ENCODE measurements around the gene FCRLB.
A peak's percentile ranks its signal among the peaks of the same experiment; 100 is the strongest.

The FCRLB gene

DNA sequence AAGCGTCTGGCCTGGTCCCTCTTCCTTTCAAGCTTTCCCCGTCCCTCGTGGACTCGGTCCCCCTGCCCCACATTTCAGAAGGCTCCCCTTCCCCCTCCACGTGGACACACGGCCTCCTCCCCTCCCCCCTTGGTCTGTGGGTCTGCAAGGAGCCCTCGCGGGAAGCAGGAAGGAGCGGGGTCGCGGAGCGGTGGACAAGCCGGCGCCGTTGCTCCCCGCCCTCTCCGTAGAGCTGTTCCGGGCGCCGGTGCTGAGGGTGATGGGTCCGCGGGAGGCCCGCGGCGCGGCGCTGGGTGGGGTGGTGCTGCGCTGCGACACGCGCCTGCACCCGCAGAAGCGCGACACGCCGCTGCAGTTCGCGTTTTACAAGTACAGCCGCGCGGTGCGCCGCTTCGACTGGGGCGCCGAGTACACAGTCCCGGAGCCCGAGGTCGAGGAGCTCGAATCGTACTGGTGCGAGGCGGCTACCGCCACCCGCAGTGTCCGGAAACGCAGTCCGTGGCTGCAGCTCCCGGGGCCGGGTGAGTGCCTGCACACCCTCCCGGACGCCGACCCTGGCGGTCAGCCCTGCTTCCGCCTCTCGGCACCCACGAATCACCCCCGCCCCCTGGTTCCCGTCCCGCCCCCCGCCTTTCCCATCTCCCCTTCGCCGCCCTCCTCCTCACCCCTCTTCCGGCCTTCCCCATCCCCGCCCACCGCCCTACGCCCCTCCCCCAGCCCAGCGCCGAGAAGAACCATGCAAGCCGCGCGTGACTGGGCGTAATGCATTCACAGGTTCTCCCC, 5.3 kb downstream of the FCRLB start:
- no peaks in the 10 kb centered on the region for H3K9me2 ChIP-seq (replicated peaks; ENCODE audit: control insufficient read depth, low read length)
- H3K4me1 ChIP-seq (ENCODE audit: control insufficient read depth, low read length): peaks cover 54% of the 10 kb centered on the region
- H3K4me3 ChIP-seq (ENCODE audit: low read length): peak overlapping the region; percentile 88
- H4K20me1 ChIP-seq (ENCODE audit: control insufficient read depth, insufficient read depth, low read depth, low read length): no peaks in the 10 kb centered on the region
- H3K27me3 ChIP-seq (ENCODE audit: control insufficient read depth, low read length): no peaks in the 10 kb centered on the region
- H3F3A ChIP-seq (ENCODE audit: control insufficient read depth, insufficient read depth): peaks cover 16% of the 10 kb centered on the region
- no peaks in the 10 kb centered on the region for H3K36me3 ChIP-seq (ENCODE audit: control insufficient read depth, low read length)
- no peaks in the 10 kb centered on the region for H3K9me3 ChIP-seq (ENCODE audit: control insufficient read depth, insufficient read depth, low read length)
- TF ChIP-seq, protein P1, sequence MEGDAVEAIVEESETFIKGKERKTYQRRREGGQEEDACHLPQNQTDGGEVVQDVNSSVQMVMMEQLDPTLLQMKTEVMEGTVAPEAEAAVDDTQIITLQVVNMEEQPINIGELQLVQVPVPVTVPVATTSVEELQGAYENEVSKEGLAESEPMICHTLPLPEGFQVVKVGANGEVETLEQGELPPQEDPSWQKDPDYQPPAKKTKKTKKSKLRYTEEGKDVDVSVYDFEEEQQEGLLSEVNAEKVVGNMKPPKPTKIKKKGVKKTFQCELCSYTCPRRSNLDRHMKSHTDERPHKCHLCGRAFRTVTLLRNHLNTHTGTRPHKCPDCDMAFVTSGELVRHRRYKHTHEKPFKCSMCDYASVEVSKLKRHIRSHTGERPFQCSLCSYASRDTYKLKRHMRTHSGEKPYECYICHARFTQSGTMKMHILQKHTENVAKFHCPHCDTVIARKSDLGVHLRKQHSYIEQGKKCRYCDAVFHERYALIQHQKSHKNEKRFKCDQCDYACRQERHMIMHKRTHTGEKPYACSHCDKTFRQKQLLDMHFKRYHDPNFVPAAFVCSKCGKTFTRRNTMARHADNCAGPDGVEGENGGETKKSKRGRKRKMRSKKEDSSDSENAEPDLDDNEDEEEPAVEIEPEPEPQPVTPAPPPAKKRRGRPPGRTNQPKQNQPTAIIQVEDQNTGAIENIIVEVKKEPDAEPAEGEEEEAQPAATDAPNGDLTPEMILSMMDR (IDR thresholded peaks at IDR 0.05; ENCODE audit: low read depth, low read length, poor library complexity, severe bottlenecking): no peak
- TF ChIP-seq EZH2phosphoT487 (IDR thresholded peaks at IDR 0.05; ENCODE audit: borderline replicate concordance, low read length): no peak
- peak overlapping the region; percentile 94 for H3K4me2 ChIP-seq (ENCODE audit: low read length)
- H3K27ac ChIP-seq (ENCODE audit: low read depth, low read length): peak overlapping the region; percentile 77
- peaks cover 14% of the 10 kb centered on the region for H3K79me2 ChIP-seq (ENCODE audit: control insufficient read depth, low read length)

DNA sequence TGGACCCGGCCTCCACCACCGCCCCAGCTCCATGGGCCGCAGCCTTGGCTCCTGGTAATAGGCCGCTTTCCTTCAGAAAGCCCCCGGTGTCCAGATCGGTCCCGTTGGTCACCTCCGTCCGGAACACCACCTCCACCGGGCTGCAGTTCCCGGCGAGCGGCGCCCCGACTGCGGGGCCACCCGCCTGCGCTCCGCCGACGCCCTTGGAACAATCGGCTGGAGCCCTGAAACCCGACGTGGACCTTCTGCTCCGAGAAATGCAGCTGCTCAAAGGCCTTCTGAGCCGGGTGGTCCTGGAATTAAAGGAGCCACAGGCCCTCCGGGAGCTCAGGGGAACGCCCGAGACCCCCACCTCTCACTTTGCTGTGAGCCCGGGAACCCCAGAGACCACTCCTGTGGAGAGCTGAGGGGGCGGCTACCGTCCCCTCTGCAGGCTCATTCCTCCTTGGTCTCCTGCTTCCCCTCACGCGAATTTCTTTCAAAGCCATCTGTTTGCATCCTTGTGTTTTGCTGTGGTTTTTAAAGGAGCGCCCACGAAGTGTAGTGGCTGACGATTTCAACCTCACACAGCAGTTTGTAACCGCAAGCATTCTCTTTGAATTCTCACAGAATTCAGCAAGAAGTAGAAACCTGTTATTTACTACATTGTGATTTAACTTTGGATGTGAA, 6.0 kb downstream of the FCRLB start:
- Histone ChIP-seq H3K4me1 (ENCODE audit: control insufficient read depth, low read length) (peaks cover 47% of the 10 kb centered on the region), H3K9me2 (replicated peaks; ENCODE audit: control insufficient read depth, low read length) (no peaks in the 10 kb centered on the region), H3K36me3 (ENCODE audit: control insufficient read depth, low read length) (no peaks in the 10 kb centered on the region), H3K27me3 (ENCODE audit: control insufficient read depth, low read length) (no peaks in the 10 kb centered on the region), H3F3A (ENCODE audit: control insufficient read depth, insufficient read depth) (peaks cover 16% of the 10 kb centered on the region), H3K27ac (ENCODE audit: low read depth, low read length) (peak overlapping the region; percentile 77), H3K4me2 (ENCODE audit: low read length) (peak overlapping the region; percentile 94), H3K9me3 (ENCODE audit: control insufficient read depth, insufficient read depth, low read length) (no peaks in the 10 kb centered on the region), H3K4me3 (ENCODE audit: low read length) (peak overlapping the region; percentile 88), H4K20me1 (ENCODE audit: control insufficient read depth, insufficient read depth, low read depth, low read length) (no peaks in the 10 kb centered on the region), H3K79me2 (ENCODE audit: control insufficient read depth, low read length) (peaks cover 14% of the 10 kb centered on the region)
- TF ChIP-seq EZH2phosphoT487 (IDR thresholded peaks at IDR 0.05; ENCODE audit: borderline replicate concordance, low read length): no peak
- TF ChIP-seq, protein P1 (IDR thresholded peaks at IDR 0.05; ENCODE audit: low read depth, low read length, poor library complexity, severe bottlenecking): no peak

DNA sequence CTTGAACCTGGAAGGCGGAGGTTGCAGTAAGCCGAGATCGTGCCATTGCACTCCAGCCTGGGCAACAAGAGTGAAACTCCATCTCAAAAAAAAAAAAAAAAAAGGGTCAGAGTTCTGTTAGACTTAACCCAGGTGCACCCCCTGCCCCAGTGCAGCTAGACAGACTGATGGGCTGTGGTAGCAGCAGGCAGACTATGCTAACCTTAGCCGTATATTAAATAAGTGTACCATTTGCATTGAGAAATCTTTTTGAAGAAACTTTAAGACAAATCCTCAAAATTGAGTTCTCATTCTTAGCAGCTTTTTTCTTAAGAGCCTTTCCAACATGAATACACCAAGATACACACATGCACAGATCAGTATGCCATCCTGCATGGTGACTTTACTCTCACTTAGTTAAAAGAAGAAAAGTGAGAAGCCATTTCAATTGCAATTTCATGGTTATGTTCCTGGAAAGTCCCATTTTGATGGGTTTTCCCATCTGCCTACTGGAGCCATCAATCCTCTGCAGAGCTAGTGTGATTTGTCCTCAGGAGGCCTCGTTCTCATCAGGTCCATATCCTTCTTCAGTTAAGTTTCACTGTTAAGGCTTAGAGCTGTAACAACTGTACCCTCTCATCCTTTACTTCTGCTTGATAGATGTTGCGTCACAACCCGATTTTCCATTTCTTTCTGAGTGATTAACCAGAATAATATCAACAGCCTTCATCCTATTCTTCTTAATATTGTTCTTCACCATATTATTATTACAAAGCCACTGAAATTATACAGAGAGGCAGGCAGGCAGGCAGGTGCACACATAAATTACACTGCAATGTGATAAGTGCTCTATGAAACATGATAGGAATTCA, 7.3 kb downstream of the FCRLB start:
- no peak for TF ChIP-seq EZH2phosphoT487 (IDR thresholded peaks at IDR 0.05; ENCODE audit: borderline replicate concordance, low read length)
- TF ChIP-seq, protein P1 (IDR thresholded peaks at IDR 0.05; ENCODE audit: low read depth, low read length, poor library complexity, severe bottlenecking): no peak
- no peaks in the 10 kb centered on the region for H3K36me3 ChIP-seq (ENCODE audit: control insufficient read depth, low read length)
- peaks cover 14% of the 10 kb centered on the region for H3K79me2 ChIP-seq (ENCODE audit: control insufficient read depth, low read length)
- H3K9me2 ChIP-seq (replicated peaks; ENCODE audit: control insufficient read depth, low read length): no peaks in the 10 kb centered on the region
- no peak overlapping the region for H3K4me3 ChIP-seq (ENCODE audit: low read length)
- no peak overlapping the region for H3K27ac ChIP-seq (ENCODE audit: low read depth, low read length)
- no peaks in the 10 kb centered on the region for H3K9me3 ChIP-seq (ENCODE audit: control insufficient read depth, insufficient read depth, low read length)
- H3K4me1 ChIP-seq (ENCODE audit: control insufficient read depth, low read length): peaks cover 40% of the 10 kb centered on the region
- no peaks in the 10 kb centered on the region for H4K20me1 ChIP-seq (ENCODE audit: control insufficient read depth, insufficient read depth, low read depth, low read length)
- peaks cover 16% of the 10 kb centered on the region for H3F3A ChIP-seq (ENCODE audit: control insufficient read depth, insufficient read depth)
- H3K27me3 ChIP-seq (ENCODE audit: control insufficient read depth, low read length): no peaks in the 10 kb centered on the region
- peak overlapping the region; percentile 94 for H3K4me2 ChIP-seq (ENCODE audit: low read length)

Data from DOHH2 (cell line).